ENCODE data around the gene FKTN.

The FKTN gene

GRCh38 chr9:105678163-105678562 is 120.2 kb downstream of the FKTN start:
- Histone ChIP-seq H2AFZ (ENCODE audit: low read length) (no peak overlapping the region), H3K4me1 (ENCODE audit: insufficient read depth, low read length, severe bottlenecking) (peaks cover 3% of the 10 kb centered on the region), H3K4me2 (ENCODE audit: low read length) (no peak overlapping the region), H3K9me2 (ENCODE audit: low read depth, low read length) (no peaks in the 10 kb centered on the region), H3K27ac (ENCODE audit: low read depth, low read length, poor library complexity, severe bottlenecking) (no peak overlapping the region), H3K79me2 (ENCODE audit: insufficient read depth, low read length) (no peaks in the 10 kb centered on the region), H3K9ac (ENCODE audit: low read length) (no peak overlapping the region), H4K20me1 (ENCODE audit: insufficient read depth, low read length) (no peaks in the 10 kb centered on the region), H3K27me3 (ENCODE audit: insufficient read depth, low read length) (no peaks in the 10 kb centered on the region), H3K4me3 (ENCODE audit: low read depth, low read length, poor library complexity, severe bottlenecking) (no peak overlapping the region), H3K9me3 (ENCODE audit: low read length) (no peaks in the 10 kb centered on the region), H3K36me3 (ENCODE audit: insufficient read depth, low read length) (no peaks in the 10 kb centered on the region), H3F3A (ENCODE audit: insufficient read depth, low read length) (no peaks in the 10 kb centered on the region)
- TF ChIP-seq EZH2 (IDR thresholded peaks at IDR 0.05; ENCODE audit: borderline replicate concordance, low read length) (no peak), CTCF (IDR thresholded peaks at IDR 0.05; ENCODE audit: low read length) (no peak)

DNA sequence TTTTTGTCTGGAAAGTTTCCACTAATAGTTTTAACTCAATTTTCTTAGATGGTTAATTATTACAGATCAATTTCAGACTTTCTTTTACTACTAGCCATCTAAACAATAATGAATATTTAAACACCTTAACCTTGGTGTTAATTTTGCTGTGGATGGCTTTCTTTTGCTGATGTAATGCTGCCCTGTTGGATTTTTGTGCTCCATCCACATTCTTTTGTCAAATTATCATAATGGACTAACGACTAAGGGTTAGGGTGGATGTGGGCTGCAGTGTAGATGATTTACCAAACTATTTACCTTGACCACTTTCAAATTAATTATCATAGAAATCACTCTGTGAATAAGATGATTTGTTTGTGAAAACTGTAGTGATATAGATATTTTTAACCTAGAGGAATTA is 120.8 kb downstream of the FKTN start:
- Histone ChIP-seq H3K4me3 (ENCODE audit: low read depth, low read length, poor library complexity, severe bottlenecking) (no peak overlapping the region), H3K9me3 (ENCODE audit: low read length) (no peaks in the 10 kb centered on the region), H2AFZ (ENCODE audit: low read length) (no peak overlapping the region), H4K20me1 (ENCODE audit: insufficient read depth, low read length) (no peaks in the 10 kb centered on the region), H3K36me3 (ENCODE audit: insufficient read depth, low read length) (no peaks in the 10 kb centered on the region), H3K9ac (ENCODE audit: low read length) (no peak overlapping the region), H3F3A (ENCODE audit: insufficient read depth, low read length) (no peaks in the 10 kb centered on the region), H3K79me2 (ENCODE audit: insufficient read depth, low read length) (no peaks in the 10 kb centered on the region), H3K27me3 (ENCODE audit: insufficient read depth, low read length) (no peaks in the 10 kb centered on the region), H3K4me1 (ENCODE audit: insufficient read depth, low read length, severe bottlenecking) (no peaks in the 10 kb centered on the region), H3K4me2 (ENCODE audit: low read length) (no peak overlapping the region), H3K27ac (ENCODE audit: low read depth, low read length, poor library complexity, severe bottlenecking) (no peak overlapping the region), H3K9me2 (ENCODE audit: low read depth, low read length) (no peaks in the 10 kb centered on the region)
- TF ChIP-seq EZH2 (IDR thresholded peaks at IDR 0.05; ENCODE audit: borderline replicate concordance, low read length) (no peak), CTCF (IDR thresholded peaks at IDR 0.05; ENCODE audit: low read length) (no peak)

GRCh38 chr9:105679257-105680022 is 121.5 kb downstream of the FKTN start:
- Histone ChIP-seq H3K4me1 (ENCODE audit: insufficient read depth, low read length, severe bottlenecking) (no peaks in the 10 kb centered on the region), H3K9me3 (ENCODE audit: low read length) (no peaks in the 10 kb centered on the region), H3K79me2 (ENCODE audit: insufficient read depth, low read length) (no peaks in the 10 kb centered on the region), H3K36me3 (ENCODE audit: insufficient read depth, low read length) (no peaks in the 10 kb centered on the region), H4K20me1 (ENCODE audit: insufficient read depth, low read length) (no peaks in the 10 kb centered on the region), H2AFZ (ENCODE audit: low read length) (no peak overlapping the region), H3K9me2 (ENCODE audit: low read depth, low read length) (no peaks in the 10 kb centered on the region), H3K4me3 (ENCODE audit: low read depth, low read length, poor library complexity, severe bottlenecking) (no peak overlapping the region), H3K9ac (ENCODE audit: low read length) (no peak overlapping the region), H3K27ac (ENCODE audit: low read depth, low read length, poor library complexity, severe bottlenecking) (no peak overlapping the region), H3K4me2 (ENCODE audit: low read length) (no peak overlapping the region), H3F3A (ENCODE audit: insufficient read depth, low read length) (no peaks in the 10 kb centered on the region), H3K27me3 (ENCODE audit: insufficient read depth, low read length) (no peaks in the 10 kb centered on the region)
- no peak for TF ChIP-seq EZH2 (IDR thresholded peaks at IDR 0.05; ENCODE audit: borderline replicate concordance, low read length)
- TF ChIP-seq CTCF (IDR thresholded peaks at IDR 0.05; ENCODE audit: low read length) = no peak
